ENCODE results near the gene SPSB4.
"Not testable (repeated sequence)": the region's sequence is repeated elsewhere in the genome, so short reads cannot be mapped to it uniquely, and the experiment has no call there.

The SPSB4 gene

GRCh38 chr3:141104151-141104821 is 53.1 kb downstream of the SPSB4 start:
- WGBS (ENCODE audit: insufficient coverage, insufficient read length) = no CpG with 5 or more reads among the region's 12 CpGs
- Histone ChIP-seq H3K36me3 (ENCODE audit: control insufficient read depth, insufficient read depth, low read length) (no peaks in the 10 kb centered on the region), H3K9me3 (ENCODE audit: control insufficient read depth, insufficient read depth, low read length) (no peaks in the 10 kb centered on the region), H3K27me3 (ENCODE audit: control insufficient read depth, insufficient read depth, low read length) (no peaks in the 10 kb centered on the region), H3K27ac (ENCODE audit: low read length) (no peak overlapping the region), H3K4me3 (ENCODE audit: low read length) (no peak overlapping the region), H3K4me1 (ENCODE audit: control insufficient read depth, insufficient read depth, low read length) (peaks cover 6% of the 10 kb centered on the region; the same call in 1 of the 2 replicates)
- no peak for DNase-seq (ENCODE audit: low read depth, low spot score)

GRCh38 chr3:141105828-141106628 is 54.9 kb downstream of the SPSB4 start:
- no peak overlapping the region for H3K27ac ChIP-seq (ENCODE audit: low read length)
- no peaks in the 10 kb centered on the region for H3K36me3 ChIP-seq (ENCODE audit: control insufficient read depth, insufficient read depth, low read length)
- no peak overlapping the region for H3K4me3 ChIP-seq (ENCODE audit: low read length)
- H3K9me3 ChIP-seq (ENCODE audit: control insufficient read depth, insufficient read depth, low read length) = no peaks in the 10 kb centered on the region
- no CpG with 5 or more reads among the region's 7 CpGs for WGBS (ENCODE audit: insufficient coverage, insufficient read length)
- peaks cover 6% of the 10 kb centered on the region; the same call in 1 of the 2 replicates for H3K4me1 ChIP-seq (ENCODE audit: control insufficient read depth, insufficient read depth, low read length)
- DNase-seq (ENCODE audit: low read depth, low spot score) = peak; percentile 86
- H3K27me3 ChIP-seq (ENCODE audit: control insufficient read depth, insufficient read depth, low read length) = no peaks in the 10 kb centered on the region

- no peak for DNase-seq (ENCODE audit: low read depth, low spot score)
- Histone ChIP-seq H3K36me3 (ENCODE audit: control insufficient read depth, insufficient read depth, low read length) (no peaks in the 10 kb centered on the region), H3K9me3 (ENCODE audit: control insufficient read depth, insufficient read depth, low read length) (no peaks in the 10 kb centered on the region), H3K27me3 (ENCODE audit: control insufficient read depth, insufficient read depth, low read length) (no peaks in the 10 kb centered on the region), H3K4me3 (ENCODE audit: low read length) (no peak overlapping the region), H3K4me1 (ENCODE audit: control insufficient read depth, insufficient read depth, low read length) (peaks cover 6% of the 10 kb centered on the region; the same call in 1 of the 2 replicates), H3K27ac (ENCODE audit: low read length) (no peak overlapping the region)
- WGBS (ENCODE audit: insufficient coverage, insufficient read length) = no CpG with 5 or more reads among the region's 2 CpGs
These were observed 55.7 kb downstream of the SPSB4 start for GRCh38 chr3:141106842-141107241.

- Histone ChIP-seq H3K36me3 (ENCODE audit: control insufficient read depth, insufficient read depth, low read length) (no peaks in the 10 kb centered on the region), H3K9me3 (ENCODE audit: control insufficient read depth, insufficient read depth, low read length) (no peaks in the 10 kb centered on the region), H3K4me1 (ENCODE audit: control insufficient read depth, insufficient read depth, low read length) (peaks cover 6% of the 10 kb centered on the region; the same call in 1 of the 2 replicates), H3K27me3 (ENCODE audit: control insufficient read depth, insufficient read depth, low read length) (no peaks in the 10 kb centered on the region), H3K4me3 (ENCODE audit: low read length) (no peak overlapping the region), H3K27ac (ENCODE audit: low read length) (no peak overlapping the region)
- no peak for DNase-seq (ENCODE audit: low read depth, low spot score)
- WGBS (ENCODE audit: insufficient coverage, insufficient read length) = no CpG with 5 or more reads among the region's 6 CpGs
These were observed 56.9 kb downstream of the SPSB4 start for GRCh38 chr3:141108039-141108438.

- Histone ChIP-seq H3K9me3 (ENCODE audit: control insufficient read depth, insufficient read depth, low read length) (no peaks in the 10 kb centered on the region), H3K4me3 (ENCODE audit: low read length) (no peak overlapping the region), H3K4me1 (ENCODE audit: control insufficient read depth, insufficient read depth, low read length) (peaks cover 5% of the 10 kb centered on the region; the same call in 1 of the 2 replicates), H3K36me3 (ENCODE audit: control insufficient read depth, insufficient read depth, low read length) (no peaks in the 10 kb centered on the region), H3K27ac (ENCODE audit: low read length) (no peak overlapping the region), H3K27me3 (ENCODE audit: control insufficient read depth, insufficient read depth, low read length) (no peaks in the 10 kb centered on the region)
- WGBS (ENCODE audit: insufficient coverage, insufficient read length) = no CpG with 5 or more reads among the region's 7 CpGs
- no peak for DNase-seq (ENCODE audit: low read depth, low spot score)
These were observed 58.6 kb downstream of the SPSB4 start for GRCh38 chr3:141109751-141110150.

- Histone ChIP-seq H3K9me3 (ENCODE audit: control insufficient read depth, insufficient read depth, low read length) (no peaks in the 10 kb centered on the region), H3K4me3 (ENCODE audit: low read length) (no peak overlapping the region), H3K4me1 (ENCODE audit: control insufficient read depth, insufficient read depth, low read length) (peaks cover 3% of the 10 kb centered on the region; the same call in 1 of the 2 replicates), H3K36me3 (ENCODE audit: control insufficient read depth, insufficient read depth, low read length) (no peaks in the 10 kb centered on the region), H3K27me3 (ENCODE audit: control insufficient read depth, insufficient read depth, low read length) (no peaks in the 10 kb centered on the region), H3K27ac (ENCODE audit: low read length) (no peak overlapping the region)
- no peak for DNase-seq (ENCODE audit: low read depth, low spot score)
These were observed 59.2 kb downstream of the SPSB4 start for GRCh38 chr3:141110322-141110721.

- H3K27me3 ChIP-seq (ENCODE audit: control insufficient read depth, insufficient read depth, low read length) = no peaks in the 10 kb centered on the region
- no peaks in the 10 kb centered on the region for H3K9me3 ChIP-seq (ENCODE audit: control insufficient read depth, insufficient read depth, low read length)
- H3K4me1 ChIP-seq (ENCODE audit: control insufficient read depth, insufficient read depth, low read length) = no peaks in the 10 kb centered on the region
- no CpG with 5 or more reads among the region's 12 CpGs for WGBS (ENCODE audit: insufficient coverage, insufficient read length)
- no peak for DNase-seq (ENCODE audit: low read depth, low spot score)
- H3K36me3 ChIP-seq (ENCODE audit: control insufficient read depth, insufficient read depth, low read length) = no peaks in the 10 kb centered on the region
- H3K27ac ChIP-seq (ENCODE audit: low read length) = no peak overlapping the region
- H3K4me3 ChIP-seq (ENCODE audit: low read length) = no peak overlapping the region
These were observed 60.4 kb downstream of the SPSB4 start for GRCh38 chr3:141111364-141112155.

GRCh38 chr3:141112686-141113297 is 61.6 kb downstream of the SPSB4 start:
- no CpG with 5 or more reads among the region's 3 CpGs for WGBS (ENCODE audit: insufficient coverage, insufficient read length)
- Histone ChIP-seq H3K36me3 (ENCODE audit: control insufficient read depth, insufficient read depth, low read length) (no peaks in the 10 kb centered on the region), H3K4me3 (ENCODE audit: low read length) (no peak overlapping the region)

GRCh38 chr3:141113680-141114079 is 62.5 kb downstream of the SPSB4 start:
- not testable (repeated sequence) for DNase-seq (ENCODE audit: low read depth, low spot score); H3K4me1 ChIP-seq (ENCODE audit: control insufficient read depth, insufficient read depth, low read length); H3K27ac ChIP-seq (ENCODE audit: low read length); H3K4me3 ChIP-seq (ENCODE audit: low read length); H3K9me3 ChIP-seq (ENCODE audit: control insufficient read depth, insufficient read depth, low read length); H3K36me3 ChIP-seq (ENCODE audit: control insufficient read depth, insufficient read depth, low read length); H3K27me3 ChIP-seq (ENCODE audit: control insufficient read depth, insufficient read depth, low read length)
- no CpG with 5 or more reads among the region's 6 CpGs for WGBS (ENCODE audit: insufficient coverage, insufficient read length)

More at GRCh38 chr3:141112686-141113297, 61.6 kb downstream of the SPSB4 start:
- Histone ChIP-seq H3K4me1 (ENCODE audit: control insufficient read depth, insufficient read depth, low read length) (no peaks in the 10 kb centered on the region), H3K27me3 (ENCODE audit: control insufficient read depth, insufficient read depth, low read length) (no peaks in the 10 kb centered on the region), H3K27ac (ENCODE audit: low read length) (no peak overlapping the region), H3K9me3 (ENCODE audit: control insufficient read depth, insufficient read depth, low read length) (no peaks in the 10 kb centered on the region)
- no peak for DNase-seq (ENCODE audit: low read depth, low spot score)

- Histone ChIP-seq H3K4me1 (ENCODE audit: control insufficient read depth, insufficient read depth, low read length) (no peaks in the 10 kb centered on the region), H3K27me3 (ENCODE audit: control insufficient read depth, insufficient read depth, low read length) (no peaks in the 10 kb centered on the region), H3K36me3 (ENCODE audit: control insufficient read depth, insufficient read depth, low read length) (no peaks in the 10 kb centered on the region), H3K27ac (ENCODE audit: low read length) (no peak overlapping the region), H3K4me3 (ENCODE audit: low read length) (no peak overlapping the region), H3K9me3 (ENCODE audit: control insufficient read depth, insufficient read depth, low read length) (no peaks in the 10 kb centered on the region)
- no peak for DNase-seq (ENCODE audit: low read depth, low spot score)
- WGBS (ENCODE audit: insufficient coverage, insufficient read length) = no CpG with 5 or more reads among the region's 10 CpGs
These were observed 63.1 kb downstream of the SPSB4 start for GRCh38 chr3:141114179-141114745.
